Adrenal gland (tissue), 5 donors: ENCODE data around the gene ZNF827.

ENCODE experiments used
- POLR2A ChIP-seq, 2 donors: fragments of 450-650 bp; IDR thresholded peaks; one replicate each; pipeline ENCODE4 v1.6.1; 2017; ENCODE audit warnings: antibody characterized with exemption in 2 of 2, mild to moderate bottlenecking in 2 of 2, moderate library complexity in 1 of 2
- TF ChIP-seq, protein P1 (sequence below), 6 experiments: fragments of 450-650 bp in 4 of 6; fragments of 200-600 bp in 2 of 6; sonication (generic) in 1 of 6; IDR thresholded peaks; 1 replicate in 5 of 6; 2 replicates in 1 of 6; pipeline versions ENCODE4 v1.5.1 to v1.8.0; 2016 to 2021; ENCODE audit warnings: antibody characterized with exemption in 6 of 6, mild to moderate bottlenecking in 2 of 6, moderate library complexity in 1 of 6
- donor health status: DM: no; HTN: no; CAD: no.

DNA sequence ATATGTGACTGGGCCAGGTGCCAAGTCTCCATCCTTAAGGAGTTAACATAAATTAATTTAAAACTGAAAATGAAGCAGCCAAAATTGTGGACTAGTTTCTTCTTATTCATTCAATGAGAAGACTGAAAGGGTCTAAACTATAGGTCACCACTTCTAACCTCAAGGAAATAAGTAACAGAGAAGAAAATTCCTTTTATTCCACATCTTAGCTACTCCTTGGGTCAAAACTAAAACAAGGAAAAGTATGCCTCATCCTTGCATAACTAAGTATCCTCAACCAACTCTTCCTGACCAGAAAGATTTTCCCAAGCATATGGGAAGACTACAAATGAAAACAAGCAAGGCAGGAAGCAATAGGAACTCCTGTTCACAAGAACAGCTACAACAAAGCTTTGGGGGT is 71.2 kb downstream of the ZNF827 start:
- TF ChIP-seq, protein P1, sequence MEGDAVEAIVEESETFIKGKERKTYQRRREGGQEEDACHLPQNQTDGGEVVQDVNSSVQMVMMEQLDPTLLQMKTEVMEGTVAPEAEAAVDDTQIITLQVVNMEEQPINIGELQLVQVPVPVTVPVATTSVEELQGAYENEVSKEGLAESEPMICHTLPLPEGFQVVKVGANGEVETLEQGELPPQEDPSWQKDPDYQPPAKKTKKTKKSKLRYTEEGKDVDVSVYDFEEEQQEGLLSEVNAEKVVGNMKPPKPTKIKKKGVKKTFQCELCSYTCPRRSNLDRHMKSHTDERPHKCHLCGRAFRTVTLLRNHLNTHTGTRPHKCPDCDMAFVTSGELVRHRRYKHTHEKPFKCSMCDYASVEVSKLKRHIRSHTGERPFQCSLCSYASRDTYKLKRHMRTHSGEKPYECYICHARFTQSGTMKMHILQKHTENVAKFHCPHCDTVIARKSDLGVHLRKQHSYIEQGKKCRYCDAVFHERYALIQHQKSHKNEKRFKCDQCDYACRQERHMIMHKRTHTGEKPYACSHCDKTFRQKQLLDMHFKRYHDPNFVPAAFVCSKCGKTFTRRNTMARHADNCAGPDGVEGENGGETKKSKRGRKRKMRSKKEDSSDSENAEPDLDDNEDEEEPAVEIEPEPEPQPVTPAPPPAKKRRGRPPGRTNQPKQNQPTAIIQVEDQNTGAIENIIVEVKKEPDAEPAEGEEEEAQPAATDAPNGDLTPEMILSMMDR (IDR thresholded peaks at IDR 0.05): no peak
- TF ChIP-seq POLR2A (IDR thresholded peaks at IDR 0.05): no peak
